Small intestine (tissue), 7 donors: ENCODE measurements around the gene TMEM59L. TPM values are rescaled to one million over a fixed set of nuclear protein-coding genes. Genes with fewer than 3 reads are reported as not detected.

Experiments used
- DNase-seq, 2 donors: peaks; one replicate each; pipeline versions ENCODE4 v3.0.0 to v3.0.0-alpha.2; 2013
- FAIRE-seq: peaks from 2 replicates; lab custom pipeline; 2012; peaks lifted over from hg19 to GRCh38; lab: Jason Lieb, UNC
- H3K27ac ChIP-seq, 3 donors: one replicate each; pipeline ENCODE4 v1.5.1; 2013; ENCODE audit warnings: low read length in 2 of 3, mild to moderate bottlenecking in 2 of 3, control low read depth in 1 of 3, inconsistent platforms in 1 of 3, low read depth in 1 of 3, moderate library complexity in 1 of 3
- H3K27me3 ChIP-seq, 3 donors: one replicate each; pipeline ENCODE4 v1.6.1; 2013; ENCODE audit warnings: low read length in 3 of 3, inconsistent platforms in 1 of 3; ENCODE audit not compliant: control insufficient read depth in 3 of 3, insufficient read depth in 3 of 3
- H3K36me3 ChIP-seq, 3 donors: one replicate each; pipeline ENCODE4 v1.6.1; 2013; ENCODE audit warnings: low read length in 3 of 3, inconsistent platforms in 1 of 3, low read depth in 1 of 3, mild to moderate bottlenecking in 1 of 3, moderate library complexity in 1 of 3; ENCODE audit not compliant: control insufficient read depth in 3 of 3, insufficient read depth in 2 of 3
- H3K4me1 ChIP-seq, 3 donors: one replicate each; pipeline ENCODE4 v1.6.1; 2013; ENCODE audit warnings: low read length in 2 of 3, inconsistent platforms in 1 of 3, low read depth in 1 of 3, mild to moderate bottlenecking in 1 of 3, moderate library complexity in 1 of 3; ENCODE audit not compliant: control insufficient read depth in 3 of 3, insufficient read depth in 2 of 3
- H3K4me3 ChIP-seq, 3 donors: one replicate each; pipeline ENCODE4 v1.5.1; 2013; ENCODE audit warnings: low read length in 3 of 3, control low read depth in 1 of 3, inconsistent platforms in 1 of 3, low read depth in 1 of 3, mild to moderate bottlenecking in 1 of 3, moderate library complexity in 1 of 3
- H3K9me3 ChIP-seq, 2 donors: one replicate each; pipeline ENCODE4 v1.6.1; 2013; ENCODE audit warnings: low read depth in 1 of 2, low read length in 1 of 2; ENCODE audit not compliant: control insufficient read depth in 2 of 2, insufficient read depth in 1 of 2
- WGBS, 3 donors: extraction: QIAGEN DNeasy Blood & Tissue Kit; methylation state at CpG; one replicate each; pipeline ENCODE4 v1.1.7; 2013; 5-methylcytosine and 5-hydroxymethylcytosine counted together
- polyA plus RNA-seq, 4 donors: library from polyadenylated mRNA; stranded (reverse) in 3 of 4; unstranded in 1 of 4; fragments of 200-250 nt in 3 of 4; fragments of 120-200 nt in 1 of 4; gene quantifications; one replicate each; pipeline versions ENCODE4 v1.2.1 to v1.2.3, GENCODE V29; 2013
- donor health status: healthy with polysubstance abuse.
- donor health status: control.
- donor health status: control.
- donor health status: Bipolar disorder and iron deficiency.
- donor health status: healthy.

Gene TMEM59L
- polyA plus RNA-seq, 4 donors = 1.3 to 8.5 (median 1.6) TPM; not detected in 1

DNA sequence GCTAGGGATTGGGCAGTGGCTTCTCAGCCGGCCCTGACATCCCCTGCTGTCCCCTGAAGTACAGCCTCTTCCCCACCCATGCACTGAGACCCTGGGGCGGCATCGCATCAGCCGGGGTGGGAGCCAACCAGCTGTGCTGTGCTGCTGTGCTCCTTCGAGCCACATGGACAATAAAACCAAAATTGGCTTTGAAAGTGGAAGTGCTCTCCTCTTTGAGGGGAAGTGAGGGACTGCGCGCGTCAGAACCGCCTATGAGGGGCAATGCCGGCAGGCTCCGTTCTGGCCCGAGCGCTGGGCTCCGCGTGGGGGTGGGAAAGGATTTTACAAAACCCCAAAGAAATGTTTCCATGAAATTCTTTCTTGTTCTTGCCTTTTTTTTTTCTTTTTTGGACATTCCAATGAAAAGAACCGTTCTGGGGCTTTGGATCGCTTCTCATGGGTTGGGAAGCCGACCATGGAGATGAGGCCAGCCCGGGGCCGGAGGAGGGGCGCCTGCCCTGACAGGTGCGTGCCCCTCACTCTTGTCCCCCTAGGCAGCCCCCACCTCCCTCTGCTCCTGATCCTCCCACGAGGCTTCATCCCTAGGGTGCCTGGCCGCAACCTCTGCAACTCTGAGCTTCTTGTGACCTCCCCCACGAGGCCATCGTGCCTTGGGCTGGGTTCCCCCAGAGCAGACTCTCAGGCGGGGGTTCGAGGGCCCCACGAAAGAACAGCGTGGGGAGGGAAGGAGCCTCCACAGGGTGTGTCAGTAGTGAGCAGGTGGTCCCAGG, 46.8 kb downstream of the TMEM59L start:
- 60 to 85% (median 76%) methylated on average over 30 of the region's 30 CpGs for WGBS, 3 donors
- Histone ChIP-seq H3K4me1 (peaks cover 0 to 5% (median 0%) of the 10 kb centered on the region in 3 donors), H3K27me3 (peaks cover 0 to 2% (median 0%) of the 10 kb centered on the region in 3 donors), H3K36me3 (peaks cover 0 to 22% (median 0%) of the 10 kb centered on the region in 3 donors), H3K4me3 (no peak overlapping the region), H3K27ac (peak overlapping the region in 1 of 3 donors; percentile 69), H3K9me3 (no peaks in the 10 kb centered on the region)
- DNase-seq (no peak), FAIRE-seq (no peak)

DNA sequence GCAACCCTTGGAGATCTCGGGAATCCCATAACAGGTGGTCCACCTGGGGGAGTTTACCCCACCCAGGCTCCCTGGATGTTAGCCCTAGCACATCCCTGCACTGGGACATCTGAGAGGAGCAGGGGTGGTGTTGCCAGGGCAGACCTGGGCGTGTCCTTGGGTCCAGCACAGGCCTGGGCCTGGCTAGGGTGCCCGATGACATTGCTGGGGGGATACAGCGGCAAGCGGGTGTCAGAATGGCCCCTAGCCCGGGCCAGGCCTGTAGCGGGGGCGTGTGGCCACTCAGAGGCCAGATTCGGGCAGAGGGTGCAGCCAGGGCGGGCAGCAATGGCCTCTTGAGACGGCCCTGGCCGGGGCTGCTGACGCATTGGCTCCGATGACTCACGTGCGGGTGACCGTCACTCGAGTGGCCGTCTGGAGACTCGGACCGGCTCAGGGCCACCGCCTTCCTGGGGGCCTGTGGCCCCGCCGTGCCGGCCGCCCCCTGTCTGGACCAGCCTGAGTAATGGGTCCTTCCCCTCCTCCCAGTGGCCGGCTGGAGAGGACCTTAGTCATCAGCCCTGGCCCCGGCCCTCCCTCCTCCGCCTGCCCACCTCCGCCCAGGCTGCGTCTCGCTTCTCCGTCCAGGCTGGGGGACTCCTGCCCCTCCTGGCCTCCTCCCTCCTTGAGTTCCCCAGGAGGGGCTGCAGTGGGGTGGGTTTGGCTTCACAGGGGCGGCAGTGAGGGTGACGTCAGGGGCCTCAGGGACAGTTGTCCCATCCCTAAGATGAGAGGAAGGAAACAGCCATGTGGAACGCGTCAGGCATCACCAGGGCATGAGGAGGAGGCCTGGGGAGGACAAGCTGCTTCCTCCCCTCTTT, 47.6 kb downstream of the TMEM59L start:
- Histone ChIP-seq H3K36me3 (peaks cover 0 to 27% (median 0%) of the 10 kb centered on the region in 3 donors), H3K9me3 (no peaks in the 10 kb centered on the region), H3K27me3 (peaks cover 0 to 2% (median 0%) of the 10 kb centered on the region in 3 donors), H3K27ac (peak overlapping the region in 1 of 3 donors; percentile 64), H3K4me3 (no peak overlapping the region), H3K4me1 (peaks cover 0 to 5% (median 0%) of the 10 kb centered on the region in 3 donors)
- DNase-seq (no peak), FAIRE-seq (no peak)
- WGBS, 3 donors = 84 to 92% (median 84%) methylated on average over 32 to 37 of the region's 37 CpGs

DNA sequence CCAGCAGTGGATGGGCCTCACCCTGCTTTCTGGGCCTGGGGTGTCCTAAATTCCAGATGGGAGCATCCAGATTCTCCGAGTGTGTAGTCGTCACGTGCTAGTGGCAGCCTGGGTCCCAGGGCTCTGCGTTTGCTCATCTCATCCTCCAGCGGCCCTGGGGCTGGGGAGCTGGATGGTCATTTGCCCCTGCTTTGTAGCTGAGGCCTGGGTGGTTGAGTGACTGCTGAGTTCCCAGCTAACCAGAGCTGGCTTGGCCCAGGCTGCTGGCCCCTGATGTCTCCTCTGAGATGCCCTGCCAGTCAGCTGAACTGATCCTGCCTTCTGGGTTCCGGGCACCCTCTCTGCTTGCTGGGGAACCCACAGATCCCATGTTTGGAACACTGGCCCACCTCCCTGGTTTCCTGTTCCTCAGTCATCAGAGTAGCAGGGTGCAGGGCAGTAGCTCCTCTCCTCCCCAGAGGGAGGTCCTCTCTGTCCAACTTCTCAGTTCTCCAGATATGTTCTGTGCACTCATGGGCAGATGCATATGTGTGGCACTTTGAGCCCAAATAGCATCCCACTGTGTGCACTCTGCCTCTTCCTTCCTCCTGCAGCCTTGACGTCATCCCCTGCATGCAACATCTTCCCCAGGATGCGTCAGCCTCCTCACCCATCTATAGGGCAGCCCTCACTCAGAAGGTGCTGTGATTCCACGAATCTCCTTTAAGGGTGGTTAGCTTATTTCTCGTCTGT, 48.4 kb downstream of the TMEM59L start:
- 88 to 96% (median 92%) methylated on average over 10 of the region's 10 CpGs for WGBS, 3 donors
- peaks cover 0 to 2% (median 0%) of the 10 kb centered on the region in 3 donors for H3K27me3 ChIP-seq
- FAIRE-seq (no peak), DNase-seq (no peak)
- no peaks in the 10 kb centered on the region for H3K9me3 ChIP-seq
- H3K4me1 ChIP-seq = peaks cover 0 to 5% (median 0%) of the 10 kb centered on the region in 3 donors
- H3K4me3 ChIP-seq = no peak overlapping the region
- H3K36me3 ChIP-seq = peaks cover 0 to 33% (median 0%) of the 10 kb centered on the region in 3 donors
- peak overlapping the region in 1 of 3 donors; percentile 45 for H3K27ac ChIP-seq

DNA sequence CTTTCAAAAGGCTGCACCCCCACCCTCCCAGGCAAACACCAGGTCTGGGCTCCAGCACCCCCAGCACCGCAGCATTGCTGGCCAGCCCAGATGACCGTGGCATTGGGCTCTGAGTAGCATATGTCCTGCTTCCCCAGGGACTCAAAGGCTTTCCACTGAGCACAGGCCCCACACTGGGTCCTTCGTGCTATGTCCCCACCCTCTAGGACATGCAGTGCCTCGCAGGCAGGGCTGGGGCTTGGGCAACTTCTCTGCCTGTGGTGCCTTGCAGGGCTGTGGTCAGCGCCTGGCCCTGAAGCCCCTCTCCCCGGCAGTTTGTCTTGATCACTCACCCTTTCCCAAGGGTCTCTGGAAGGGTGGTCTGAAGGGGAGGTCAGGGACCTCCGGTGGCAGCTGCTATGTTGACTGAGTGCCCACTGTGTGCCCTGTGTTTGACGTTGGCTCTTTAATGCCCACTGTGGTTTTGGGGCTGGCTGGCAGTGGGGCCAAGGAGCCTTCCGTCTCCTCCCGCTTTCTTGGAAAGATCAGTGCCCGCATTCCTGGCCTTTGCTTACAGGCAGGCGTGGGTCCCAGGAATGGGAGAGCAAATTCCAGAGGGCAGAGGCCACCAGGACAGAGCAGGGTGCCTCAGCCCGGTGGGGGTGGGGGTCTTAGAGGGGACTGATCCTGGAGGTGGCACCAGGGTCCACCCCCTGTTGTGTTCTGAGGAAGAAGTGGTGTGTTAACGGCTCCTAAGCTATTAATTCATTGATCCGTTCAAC, 50.5 kb downstream of the TMEM59L start:
- Histone ChIP-seq H3K36me3 (peaks cover 0 to 47% (median 5%) of the 10 kb centered on the region in 3 donors), H3K4me1 (no peaks in the 10 kb centered on the region), H3K9me3 (no peaks in the 10 kb centered on the region), H3K27ac (no peak overlapping the region), H3K4me3 (no peak overlapping the region), H3K27me3 (peaks cover 0 to 2% (median 0%) of the 10 kb centered on the region in 3 donors)
- FAIRE-seq = no peak
- 76 to 81% (median 79%) methylated on average over 15 of the region's 15 CpGs for WGBS, 3 donors
- no peak for DNase-seq

DNA sequence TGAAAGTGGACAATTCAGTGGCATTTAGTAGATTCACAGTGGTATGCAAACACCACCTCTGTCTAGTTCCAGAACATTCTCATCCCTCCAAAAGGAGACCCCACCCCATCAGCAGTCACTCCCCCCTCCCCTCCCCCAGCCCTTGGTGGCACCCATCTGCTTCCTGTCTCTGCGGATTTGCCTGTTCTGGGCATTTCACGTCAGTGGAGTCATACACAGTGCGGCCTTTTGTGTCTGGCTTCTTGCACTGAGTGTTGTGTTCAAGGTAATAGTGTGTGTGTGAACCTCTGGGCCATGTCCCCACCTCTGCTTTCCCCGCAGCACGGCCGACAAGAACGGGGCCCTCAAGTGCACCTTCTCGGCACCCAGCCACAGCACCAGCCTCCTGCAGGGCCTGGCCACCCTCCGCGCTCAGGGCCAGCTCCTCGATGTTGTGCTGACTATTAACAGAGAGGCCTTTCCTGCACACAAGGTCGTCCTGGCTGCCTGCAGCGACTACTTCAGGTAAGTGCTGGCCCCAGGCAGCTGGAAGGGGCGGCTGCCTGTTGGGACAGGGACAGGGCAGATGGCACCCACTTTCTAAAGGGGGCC, 51.4 kb downstream of the TMEM59L start:
- H3K4me1 ChIP-seq = no peaks in the 10 kb centered on the region
- H3K36me3 ChIP-seq = peaks cover 0 to 56% (median 5%) of the 10 kb centered on the region in 3 donors
- no peak overlapping the region for H3K27ac ChIP-seq
- FAIRE-seq (no peak), DNase-seq (no peak)
- H3K4me3 ChIP-seq = no peak overlapping the region
- whole genome bisulfite sequencing, 3 donors = 70 to 89% (median 78%) methylated on average over 14 of the region's 14 CpGs
- H3K9me3 ChIP-seq = no peaks in the 10 kb centered on the region
- peaks cover 0 to 2% (median 0%) of the 10 kb centered on the region in 3 donors for H3K27me3 ChIP-seq

DNA sequence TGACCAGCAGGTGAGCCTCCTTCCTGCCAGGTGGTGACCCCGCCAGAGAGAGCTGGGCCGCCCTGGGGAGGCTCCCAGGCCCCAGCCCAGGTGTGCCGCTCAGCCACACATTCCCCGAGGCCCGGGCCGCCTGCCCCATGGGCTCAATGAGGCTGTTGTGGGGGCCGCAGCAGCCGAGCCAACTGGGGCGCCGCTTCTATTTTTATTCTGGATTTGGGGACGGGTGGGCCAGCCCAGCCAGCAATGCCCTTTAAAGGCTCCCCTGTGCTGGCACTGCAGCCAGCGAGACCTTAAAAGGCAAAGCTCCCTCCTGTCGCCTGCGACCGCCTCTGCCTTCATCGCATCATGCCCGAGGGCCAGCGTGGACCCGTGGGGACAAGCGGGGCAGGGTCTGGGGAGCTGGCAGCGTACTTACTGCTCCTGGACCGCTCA, 53.1 kb downstream of the TMEM59L start:
- H3K27me3 ChIP-seq = no peaks in the 10 kb centered on the region
- no peak for DNase-seq
- 88 to 94% (median 91%) methylated on average over 19 to 22 of the region's 22 CpGs for WGBS, 3 donors
- H3K36me3 ChIP-seq = peaks cover 0 to 67% (median 5%) of the 10 kb centered on the region in 3 donors
- no peak overlapping the region for H3K4me3 ChIP-seq
- no peaks in the 10 kb centered on the region for H3K9me3 ChIP-seq
- H3K4me1 ChIP-seq = no peaks in the 10 kb centered on the region
- no peak overlapping the region for H3K27ac ChIP-seq
- no peak for FAIRE-seq

DNA sequence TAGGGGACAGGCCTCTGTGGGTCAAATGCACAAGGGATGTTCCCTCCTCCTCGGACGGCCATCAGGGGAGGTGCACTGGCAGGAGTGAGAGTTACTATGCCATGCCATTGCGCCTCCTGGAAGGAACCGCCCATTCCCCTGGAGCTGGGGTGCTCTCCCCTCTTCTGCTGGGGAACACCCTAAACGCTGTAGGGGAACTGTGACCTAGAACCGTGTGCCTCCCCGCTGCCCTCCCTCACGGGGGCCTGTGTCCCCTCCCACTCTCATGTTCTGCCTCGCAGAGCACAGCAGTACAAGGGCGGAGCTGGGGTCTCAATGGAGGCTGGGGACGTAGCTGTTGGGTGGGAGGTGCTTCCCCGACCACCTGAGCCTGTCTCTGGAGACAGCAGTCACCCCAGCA, 53.6 kb downstream of the TMEM59L start:
- Histone ChIP-seq H3K9me3 (no peaks in the 10 kb centered on the region), H3K4me1 (no peaks in the 10 kb centered on the region), H3K27me3 (no peaks in the 10 kb centered on the region), H3K27ac (no peak overlapping the region), H3K36me3 (peaks cover 0 to 71% (median 5%) of the 10 kb centered on the region in 3 donors), H3K4me3 (no peak overlapping the region)
- FAIRE-seq = no peak
- DNase-seq = no peak
- 79 to 88% (median 80%) methylated on average over 10 to 12 of the region's 12 CpGs for WGBS, 3 donors
